NCI-H128 (cell line): Measurements from ENCODE around the gene JPT1.

Source experiments
- DNase-seq: peaks from one replicate; lab custom pipeline; 2025; ENCODE audit not compliant: unreplicated experiment; lab: John Stamatoyannopoulos, UW

Gene JPT1

DNA sequence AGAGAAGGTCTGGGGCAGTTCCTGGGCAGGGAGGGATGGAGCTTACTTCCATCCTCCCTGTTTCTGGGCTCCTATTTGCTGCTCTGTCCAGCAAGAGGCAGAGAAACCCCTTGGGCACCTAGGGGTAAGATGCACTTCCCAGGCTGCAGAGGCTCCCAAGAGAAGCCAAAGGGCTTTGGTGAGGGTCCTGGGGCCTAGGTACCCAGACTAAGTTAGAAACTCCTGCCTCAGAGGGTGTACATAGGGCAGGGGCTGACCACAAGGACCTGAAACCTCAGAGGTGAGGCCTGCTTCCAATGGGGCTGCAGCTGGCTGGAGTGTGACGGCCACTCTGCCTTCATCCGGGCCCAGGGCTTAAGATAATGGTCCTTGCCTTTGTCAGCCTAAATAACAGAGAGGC is 46.1 kb downstream of the JPT1 start:
- no peak for DNase-seq

DNA sequence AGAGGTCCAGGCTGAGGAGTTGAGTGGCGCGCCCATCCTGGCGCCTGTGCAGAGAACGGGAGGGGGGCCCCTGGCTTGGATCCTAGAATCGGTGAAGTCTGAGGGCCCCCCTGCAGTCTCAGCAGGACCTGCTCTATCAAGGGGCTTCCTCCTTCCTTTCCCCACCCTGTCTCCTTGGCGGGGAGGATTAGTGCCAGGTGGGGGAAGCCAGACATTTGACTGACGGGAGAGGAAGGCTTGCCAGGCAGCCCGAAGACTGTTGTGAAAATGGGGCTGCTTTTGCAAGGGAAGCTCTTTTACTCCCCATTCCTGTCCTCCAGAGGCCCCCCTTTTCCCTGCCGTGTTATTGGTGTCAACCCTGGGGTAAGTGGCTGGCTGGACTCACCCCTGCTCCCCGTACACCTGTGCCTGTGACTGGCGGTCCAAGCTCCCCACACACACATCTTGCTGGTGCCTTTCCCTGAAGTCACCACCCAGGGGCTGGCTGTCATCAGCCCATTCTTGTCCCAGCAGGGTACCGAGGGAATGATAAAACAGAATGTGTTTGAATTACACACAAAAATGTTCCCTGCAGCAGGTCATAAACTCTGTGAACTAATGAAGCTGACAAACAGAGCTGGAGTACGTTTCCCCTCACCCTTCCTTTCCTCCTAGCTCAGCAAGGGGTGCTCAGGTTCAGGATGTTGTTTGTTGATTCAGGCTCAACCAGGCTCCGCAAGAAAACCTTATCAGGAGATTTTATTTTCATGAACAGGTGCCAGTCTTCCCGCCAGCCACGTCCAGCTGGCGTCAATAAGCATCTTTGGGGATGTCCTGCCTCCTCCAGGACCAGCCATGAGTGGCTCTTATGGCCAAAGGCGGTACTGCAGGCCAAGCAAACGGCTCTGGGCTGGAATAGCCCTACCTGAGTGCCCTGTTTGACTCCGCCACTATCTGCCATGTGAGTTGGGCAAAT is 48.9 kb downstream of the JPT1 start:
- no peak for DNase-seq

DNA sequence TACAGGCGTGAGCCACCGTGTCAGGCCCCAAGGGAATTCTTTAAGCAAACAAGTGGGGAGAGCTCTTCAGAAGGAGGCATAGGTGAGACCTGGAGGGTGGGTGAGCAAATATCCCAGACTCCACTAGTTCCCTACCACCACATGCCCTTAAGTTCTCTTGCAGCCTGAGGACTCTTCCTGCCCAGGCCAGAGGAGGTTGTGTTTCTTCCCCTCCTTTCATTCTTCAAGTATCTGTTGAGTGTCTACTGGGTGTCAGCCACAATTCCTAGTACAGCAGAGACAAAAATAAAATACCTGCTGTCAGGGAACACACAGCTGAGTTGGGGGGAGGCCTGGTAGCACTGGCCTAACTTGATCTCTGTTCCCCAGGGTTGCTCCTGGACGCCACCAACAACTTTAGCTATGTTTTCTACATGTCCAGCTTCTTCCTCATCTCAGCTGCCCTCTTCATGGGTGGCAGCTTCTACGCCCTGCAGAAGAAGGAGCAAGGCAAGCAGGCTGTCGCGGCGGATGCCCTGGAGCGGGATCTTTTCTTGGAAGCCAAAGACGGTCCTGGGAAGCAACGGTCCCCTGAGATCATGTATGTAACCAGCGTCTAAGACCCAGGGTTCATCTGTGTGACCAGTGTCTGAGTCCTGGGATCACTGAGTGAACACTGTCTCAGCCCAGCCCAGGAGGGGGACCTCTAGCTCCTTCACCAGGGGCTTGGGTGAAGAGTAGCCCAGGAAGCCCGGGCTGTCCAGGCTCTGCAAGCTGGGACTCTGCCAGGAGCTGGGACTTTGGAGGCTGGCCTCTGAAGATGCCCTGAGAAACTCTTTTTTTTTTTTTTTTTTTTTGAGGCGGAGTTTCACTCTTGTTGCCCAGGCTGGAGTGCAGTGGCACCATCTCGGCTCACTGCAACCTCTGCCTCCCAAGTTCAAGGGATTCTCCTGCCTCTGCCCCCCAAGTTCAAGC is 50.4 kb downstream of the JPT1 start:
- no peak for DNase-seq

DNA sequence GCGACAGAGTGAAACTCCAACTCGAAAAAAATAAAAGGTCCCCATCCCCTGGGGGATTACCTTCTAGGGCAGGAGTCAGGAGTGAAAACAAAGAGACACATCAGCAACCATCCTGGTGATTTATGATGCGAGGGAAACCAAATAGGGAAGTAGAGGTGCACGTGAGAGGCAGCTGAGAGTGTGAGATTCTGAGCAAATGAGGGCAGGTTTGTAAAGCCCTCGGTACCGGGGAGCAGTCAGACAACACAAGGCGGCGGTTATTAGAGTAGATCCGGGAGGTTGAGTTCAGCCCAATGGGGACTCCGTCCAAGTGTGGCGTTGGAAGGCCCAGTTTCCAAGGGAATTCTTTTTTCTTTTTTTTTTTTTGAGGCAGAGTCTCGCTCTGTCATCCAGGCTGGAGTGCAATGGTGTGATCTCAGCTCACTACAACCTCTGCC is 51.9 kb downstream of the JPT1 start:
- no peak for DNase-seq

DNA sequence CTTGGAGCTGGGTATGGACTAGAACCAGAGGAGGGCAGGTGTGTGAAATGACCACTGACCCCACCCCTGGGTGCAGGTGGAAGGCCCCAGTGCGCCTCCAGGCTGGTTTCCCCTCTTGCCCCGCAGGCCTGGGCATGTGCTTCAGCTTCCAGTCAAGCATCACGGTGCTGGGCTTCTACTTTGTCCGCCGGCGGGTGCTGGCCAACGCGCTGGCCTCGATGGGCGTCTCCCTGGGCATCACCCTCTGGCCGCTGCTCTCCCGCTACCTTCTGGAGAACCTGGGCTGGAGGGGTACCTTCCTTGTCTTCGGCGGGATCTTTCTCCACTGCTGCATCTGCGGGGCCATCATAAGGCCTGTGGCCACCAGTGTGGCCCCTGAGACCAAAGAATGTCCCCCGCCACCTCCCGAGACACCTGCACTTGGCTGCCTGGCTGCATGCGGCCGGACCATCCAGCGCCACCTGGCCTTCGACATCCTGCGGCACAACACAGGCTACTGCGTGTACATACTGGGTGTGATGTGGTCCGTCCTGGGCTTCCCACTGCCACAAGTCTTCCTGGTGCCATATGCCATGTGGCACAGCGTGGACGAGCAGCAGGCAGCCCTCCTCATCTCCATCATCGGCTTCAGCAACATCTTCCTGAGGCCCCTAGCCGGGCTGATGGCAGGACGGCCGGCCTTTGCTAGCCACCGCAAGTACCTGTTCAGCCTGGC is 54.3 kb downstream of the JPT1 start:
- DNase-seq, result no peak

DNA sequence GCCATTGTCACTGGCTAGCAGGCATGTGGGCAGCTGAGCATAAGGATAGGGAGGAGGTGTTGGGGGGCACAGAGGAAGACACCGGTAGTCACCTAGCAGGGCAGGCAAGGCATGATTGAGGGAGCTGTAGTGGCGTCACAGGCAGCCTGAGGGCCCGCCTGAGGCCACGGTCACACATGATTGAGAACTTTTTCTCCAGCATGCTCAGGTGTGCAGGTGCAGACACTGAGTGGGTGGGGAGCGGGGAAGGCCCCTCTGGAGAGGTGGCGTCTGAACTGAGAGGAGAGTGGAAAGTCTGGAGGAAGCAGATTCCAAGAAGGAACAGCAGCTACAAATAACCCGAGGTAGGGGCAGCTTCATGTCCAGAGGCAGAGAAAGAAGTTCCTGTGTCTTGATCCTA is 55.5 kb downstream of the JPT1 start:
- no peak for DNase-seq

DNA sequence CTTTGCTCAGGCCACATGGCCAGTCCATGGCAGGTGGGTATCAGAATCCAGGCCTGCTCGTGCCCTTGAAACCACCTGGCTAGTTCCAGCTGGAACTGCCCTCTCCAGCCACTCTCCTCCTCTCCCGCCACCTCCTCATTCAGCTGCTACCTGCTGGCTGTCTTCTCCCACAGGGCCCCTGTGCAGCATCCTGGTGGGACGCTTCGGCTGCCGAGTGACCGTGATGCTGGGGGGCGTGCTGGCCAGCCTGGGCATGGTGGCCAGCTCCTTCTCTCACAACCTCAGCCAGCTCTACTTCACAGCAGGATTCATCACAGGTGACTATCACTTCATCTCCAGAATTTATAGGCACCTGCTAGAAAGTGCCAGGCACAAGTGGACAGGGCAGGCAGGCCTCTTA is 56.4 kb downstream of the JPT1 start:
- no peak for DNase-seq

DNA sequence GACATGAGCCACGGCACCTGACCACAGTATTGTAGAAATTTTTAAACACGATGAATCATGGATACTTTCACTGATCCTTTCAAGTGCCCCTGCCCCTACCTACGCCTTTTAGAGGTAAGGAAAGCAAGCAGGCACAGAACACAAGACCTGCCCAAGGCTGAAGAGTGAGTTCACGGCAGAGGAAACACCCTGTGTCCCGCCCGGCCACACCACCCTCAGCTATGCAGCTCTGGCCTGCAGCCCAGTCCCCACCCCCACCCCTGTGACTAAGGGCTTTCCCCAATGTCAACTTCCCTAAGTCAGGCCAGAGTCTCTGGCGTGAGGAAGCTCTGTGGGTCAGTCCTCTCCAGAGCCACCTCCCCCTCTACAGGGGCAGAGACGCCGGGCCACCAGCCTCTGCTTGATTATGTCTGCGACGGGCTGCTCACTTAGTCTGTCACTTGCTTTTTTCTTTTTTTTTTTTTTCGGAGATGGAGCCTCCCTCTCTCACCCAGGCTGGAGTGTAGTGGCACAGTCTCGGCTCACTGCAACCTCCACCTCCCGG is 58.2 kb downstream of the JPT1 start:
- no peak for DNase-seq

DNA sequence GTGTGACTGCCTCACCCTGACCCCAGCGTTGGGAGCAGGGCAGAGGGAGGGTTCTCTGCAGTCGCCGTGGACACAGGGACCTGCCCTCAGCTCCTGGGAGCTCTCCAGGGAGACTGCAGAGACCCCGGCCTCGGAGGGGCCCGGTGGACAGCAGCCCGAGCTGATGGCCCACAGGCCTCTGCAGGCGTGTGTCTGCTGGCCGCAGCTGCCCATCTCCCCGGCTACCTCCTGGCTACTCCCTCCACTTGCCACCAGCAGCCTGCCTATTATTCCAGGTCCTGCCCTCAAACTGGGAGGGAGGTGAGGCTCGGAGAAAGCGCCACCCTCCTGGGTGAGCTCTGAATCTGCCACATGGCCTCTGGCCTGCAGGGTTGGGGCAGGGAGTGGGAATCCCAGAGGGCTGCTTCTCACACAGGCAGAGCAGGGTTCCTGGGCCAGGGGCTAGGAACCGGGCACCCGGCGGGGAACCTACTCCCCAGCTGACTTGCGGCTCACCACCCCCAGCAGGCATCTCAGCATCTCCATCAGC is 59.4 kb downstream of the JPT1 start:
- DNase-seq, result no peak

DNA sequence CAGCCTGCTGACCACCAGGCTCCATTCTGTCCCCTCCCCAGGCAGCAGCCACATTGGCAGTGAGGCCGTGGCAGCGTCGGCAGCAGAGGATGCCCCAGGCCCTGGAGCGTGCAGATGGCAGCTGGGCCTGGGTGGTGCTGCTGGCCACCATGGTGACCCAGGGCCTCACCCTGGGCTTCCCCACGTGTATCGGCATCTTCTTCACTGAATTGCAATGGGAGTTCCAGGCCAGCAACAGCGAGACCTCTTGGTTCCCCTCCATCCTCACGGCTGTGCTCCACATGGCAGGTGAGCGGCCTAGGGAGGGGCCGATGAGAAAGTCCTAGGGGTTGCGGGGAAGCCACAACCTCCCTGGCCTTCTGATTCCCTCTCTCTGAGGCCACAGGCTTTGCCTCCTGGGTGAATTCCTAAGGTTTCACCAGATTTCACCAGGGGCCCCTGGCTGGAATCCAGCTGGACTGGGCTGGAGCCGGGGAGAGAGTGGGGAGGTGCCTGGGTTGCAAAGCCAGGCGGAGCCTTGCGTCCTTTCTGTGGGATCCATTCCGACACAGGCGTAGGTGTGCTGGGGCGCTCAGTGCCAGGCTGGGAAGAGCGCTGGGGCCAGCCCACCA is 60.7 kb downstream of the JPT1 start:
- DNase-seq, result no peak

DNA sequence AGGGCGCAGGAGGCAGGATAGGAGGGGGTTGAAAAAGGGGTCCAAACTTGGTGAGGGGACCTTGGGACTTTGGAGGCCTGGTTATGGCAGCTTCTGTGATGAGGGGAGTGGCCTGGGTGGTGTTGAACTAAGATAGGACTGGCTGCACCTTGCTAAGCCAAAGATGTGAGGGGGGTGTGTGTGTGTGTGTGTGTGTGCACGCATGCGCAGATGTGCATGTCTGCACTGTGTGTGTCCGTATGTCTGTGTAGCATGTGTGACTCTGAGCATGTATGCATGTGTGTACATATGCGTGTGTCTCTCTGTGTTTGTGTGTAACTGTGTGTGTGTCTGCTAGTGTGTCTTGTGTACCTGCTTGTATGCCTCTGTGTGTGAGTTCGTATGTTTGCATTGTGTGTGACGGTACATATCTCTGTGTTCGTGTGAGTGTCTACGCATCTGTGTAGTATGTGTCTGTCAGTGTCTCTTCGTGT is 62.4 kb downstream of the JPT1 start:
- no peak for DNase-seq

DNA sequence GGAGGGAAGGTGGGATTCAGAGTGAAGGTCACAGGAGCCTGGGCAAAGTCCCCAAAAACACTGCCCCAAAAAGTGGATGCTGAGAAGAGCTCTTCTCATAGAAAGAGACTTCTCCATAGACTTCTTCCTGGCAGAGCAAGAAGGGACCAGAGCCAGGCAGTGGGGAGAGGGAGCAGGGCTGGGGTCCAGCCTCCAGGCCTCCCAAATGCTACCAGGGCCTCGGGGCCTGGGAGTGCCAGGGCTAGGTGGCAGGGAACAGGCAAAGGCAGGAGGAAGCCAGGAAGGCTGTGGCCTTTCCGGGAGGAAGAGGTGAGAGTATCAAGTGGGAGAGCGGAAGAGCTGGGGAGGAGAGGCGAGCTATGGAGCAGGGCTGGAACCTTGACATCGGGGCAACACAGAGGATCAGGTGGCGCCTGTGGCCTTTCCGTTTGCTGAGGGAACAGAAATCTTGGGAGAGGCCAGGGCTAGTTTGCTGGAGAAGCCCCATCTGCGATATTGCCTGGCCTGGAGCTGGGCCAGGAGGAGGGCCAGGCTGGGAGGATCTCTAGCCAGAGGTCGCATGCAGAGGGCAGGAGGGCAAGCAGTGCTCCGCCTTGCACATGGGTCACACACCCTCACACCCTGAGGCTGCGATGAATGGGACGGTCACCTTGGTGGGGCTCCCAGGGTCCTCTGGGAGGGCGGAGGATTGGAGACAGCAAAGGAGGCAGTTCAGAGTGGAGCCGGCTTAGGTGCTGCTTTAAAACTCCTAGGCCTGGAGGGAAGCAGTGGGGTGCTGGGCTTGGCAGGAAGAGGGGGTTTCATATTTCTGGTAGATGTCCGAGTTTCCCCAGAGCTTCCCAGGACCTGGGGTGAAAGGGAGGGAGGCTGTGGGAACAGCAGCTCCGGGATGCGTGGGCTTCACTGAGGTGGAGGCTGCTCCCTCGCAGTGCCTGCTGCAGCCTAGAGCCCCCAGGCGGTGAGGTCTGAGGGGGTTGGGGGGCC is 63.1 kb downstream of the JPT1 start:
- no peak for DNase-seq

DNA sequence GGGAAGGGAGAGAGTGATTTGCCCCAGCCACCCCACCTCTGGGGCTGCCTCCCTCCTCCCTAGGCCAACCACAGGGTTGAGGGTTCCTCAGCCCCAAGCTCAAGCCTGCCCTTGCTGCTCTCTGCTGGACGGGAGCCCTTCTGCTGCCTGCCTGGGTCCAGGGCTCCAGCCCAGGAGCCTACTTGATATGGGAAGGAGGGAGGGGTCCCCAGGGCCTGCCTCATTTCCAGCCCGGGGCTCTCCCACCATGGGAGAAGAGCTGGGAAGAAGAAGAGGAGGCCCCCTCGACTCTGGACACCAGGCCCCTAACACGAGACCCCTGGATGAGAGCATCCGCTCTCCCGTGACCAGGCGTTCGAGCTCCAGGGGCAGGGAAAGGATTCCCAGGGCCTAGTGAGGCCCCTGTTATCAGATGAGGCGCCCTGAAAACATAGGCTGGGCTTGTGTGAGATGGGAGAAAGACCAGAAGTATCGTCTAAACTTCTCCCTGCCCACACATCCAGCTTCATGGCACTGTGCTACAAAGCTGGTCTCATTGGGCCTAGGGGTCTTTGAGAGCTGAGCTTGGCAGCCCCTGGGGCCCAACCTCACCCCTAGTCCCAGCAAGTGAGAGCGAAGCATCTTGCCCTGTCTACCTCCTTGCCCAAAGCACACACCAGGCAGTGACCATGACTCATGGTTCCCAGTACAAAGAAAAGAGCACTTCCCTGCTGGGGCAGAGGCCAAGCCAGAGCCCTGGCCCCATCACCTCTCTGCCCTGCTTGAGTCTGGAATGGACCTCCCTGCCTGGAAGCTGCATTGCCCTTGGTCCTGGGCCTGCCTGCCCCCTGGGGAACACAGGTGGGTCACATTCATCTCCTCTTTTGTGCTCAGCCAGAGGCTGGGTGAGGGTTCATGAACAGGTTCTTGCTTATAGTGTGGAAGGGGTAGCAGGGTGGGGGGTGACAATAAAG is 65.6 kb downstream of the JPT1 start:
- no peak for DNase-seq

DNA sequence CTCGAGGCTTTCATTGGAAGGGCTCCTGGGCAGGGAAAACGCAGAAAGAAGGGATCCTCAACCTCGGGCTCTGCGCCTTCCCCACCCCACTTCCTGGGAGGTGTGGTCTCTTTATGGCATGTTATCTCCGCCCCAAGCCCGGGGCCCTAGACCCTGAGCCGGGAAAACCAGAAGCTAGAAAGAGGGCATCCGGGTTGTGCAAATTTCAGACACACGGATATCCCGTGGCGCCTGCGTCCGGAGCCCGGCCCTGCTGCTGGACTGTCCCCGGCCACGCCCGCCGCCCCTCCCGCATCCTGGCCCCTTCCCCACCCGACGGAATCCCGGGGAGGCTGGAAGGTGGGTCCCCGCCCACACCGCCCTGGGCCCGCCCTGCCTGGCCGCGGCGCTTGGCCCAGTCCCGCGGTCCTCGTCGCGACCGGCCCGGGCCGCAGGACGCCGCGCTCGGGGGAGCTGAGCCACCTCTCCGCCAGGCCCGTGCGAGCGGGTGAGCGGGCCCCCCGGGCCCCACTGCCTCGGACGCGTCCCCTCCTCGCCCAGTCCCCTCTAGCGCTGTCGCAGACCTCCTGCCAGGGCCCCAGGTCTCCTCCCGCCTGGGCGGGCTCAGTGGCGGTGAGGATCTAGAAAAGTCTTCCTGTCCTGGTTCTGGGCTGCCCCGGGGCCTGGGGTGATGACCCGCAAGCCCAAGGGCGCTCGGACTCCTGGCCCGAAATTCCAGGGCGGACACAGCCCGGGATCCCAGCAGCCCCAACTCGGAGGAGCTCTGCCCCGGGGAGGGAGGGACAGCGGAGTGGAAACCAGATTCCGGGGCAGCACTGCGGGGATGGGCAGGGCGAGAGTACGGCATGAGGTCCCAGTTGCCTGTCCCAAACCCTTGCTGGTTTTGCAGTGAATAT is 66.5 kb downstream of the JPT1 start, which contains the start of gene SLC16A5:
Gene SLC16A5, plus strand, starts transcription at position 397 of the 896 bp plus-strand sequence. CDS start 5,683 bp downstream, outside the sequence.
- no peak for DNase-seq

DNA sequence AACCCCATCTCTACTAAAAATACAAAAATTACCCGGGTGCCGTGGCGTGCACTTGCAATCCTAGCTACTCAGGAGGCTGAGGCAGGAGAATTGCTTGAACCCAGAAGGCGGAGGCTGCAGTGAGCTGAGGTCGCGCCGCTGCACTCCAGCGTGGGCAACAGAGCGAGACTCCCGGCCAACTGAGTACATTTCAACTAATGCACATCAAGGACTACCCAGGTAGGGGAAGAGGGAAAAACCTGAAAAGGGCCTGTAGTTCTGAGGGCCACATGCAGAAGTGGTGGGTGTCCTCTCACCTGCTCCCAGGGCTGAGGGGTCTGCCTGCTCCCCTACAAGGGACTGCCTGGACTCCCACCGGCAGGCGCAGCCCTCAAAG is 67.1 kb downstream of the JPT1 start:
- no peak for DNase-seq

DNA sequence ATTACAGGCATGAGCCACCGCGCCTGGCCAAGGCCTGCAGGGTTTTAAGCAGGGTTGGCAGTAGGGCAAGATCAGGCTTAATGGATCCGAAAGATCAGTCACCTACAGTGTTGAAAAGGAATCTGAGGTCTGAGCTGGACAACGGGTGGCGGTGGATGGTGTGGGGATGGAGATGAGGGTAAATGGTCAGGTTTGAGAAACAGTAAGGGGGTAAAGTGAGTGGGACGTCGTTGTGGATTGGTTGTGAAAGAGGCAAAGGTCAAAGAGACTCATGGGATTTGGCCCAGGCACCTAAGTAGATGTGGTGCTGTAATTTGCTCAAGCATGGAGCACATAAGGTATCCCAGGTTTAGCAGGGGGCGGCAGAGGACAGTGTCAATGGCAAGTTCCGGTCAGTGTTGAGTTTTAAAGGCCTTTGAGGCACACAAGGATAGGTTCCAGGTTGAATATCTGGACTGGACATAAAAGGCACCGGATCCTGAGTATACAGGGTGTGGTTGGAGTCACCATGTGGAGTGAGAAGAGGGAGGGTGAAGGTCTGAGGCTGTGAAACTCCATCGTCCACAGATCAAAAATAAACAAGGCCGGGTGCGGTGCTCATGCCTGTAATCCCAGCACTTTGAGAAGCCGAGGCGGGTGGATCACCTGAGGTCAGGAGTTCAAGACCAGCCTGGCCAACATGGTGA is 67.7 kb downstream of the JPT1 start:
- DNase-seq, result no peak
